COR-L47 (cell line): ENCODE data around the gene VPS52.
"Not testable (repeated sequence)": the region's sequence is repeated elsewhere in the genome, so short reads cannot be mapped to it uniquely, and the experiment has no call there.

ENCODE experiments used
- DNase-seq: peaks from one replicate; lab custom pipeline; 2025; lab: John Stamatoyannopoulos, UW

The VPS52 gene

GRCh38 chr6:33279257-33279695 lies 7.6 kb upstream of the VPS52 start:
- no peak for DNase-seq

GRCh38 chr6:33278810-33279209 lies 7.1 kb upstream of the VPS52 start:
- DNase-seq: no peak

GRCh38 chr6:33278392-33278741 lies 6.7 kb upstream of the VPS52 start:
- no peak for DNase-seq

GRCh38 chr6:33277663-33278391 lies 6.2 kb upstream of the VPS52 start:
- DNase-seq: no peak

- peak; percentile 47 for DNase-seq
Measured at GRCh38 chr6:33276864-33277662, 5.4 kb upstream of the VPS52 start, which contains the start of gene B3GALT4. TSS of gene B3GALT4 (plus strand) at chr6:33277123. CDS start at chr6:33277420, 297 bp downstream.

GRCh38 chr6:33276581-33276863 lies 4.8 kb upstream of the VPS52 start:
- DNase-seq: no peak

GRCh38 chr6:33275795-33276580 lies 4.3 kb upstream of the VPS52 start:
- DNase-seq: not testable (repeated sequence)

- DNase-seq: no peak
Measured at GRCh38 chr6:33273924-33274902, 2.5 kb upstream of the VPS52 start.

- no peak for DNase-seq
Measured at GRCh38 chr6:33273129-33273923, 1.6 kb upstream of the VPS52 start.

GRCh38 chr6:33272275-33273128 lies 826 bp upstream of the VPS52 start:
- DNase-seq: no peak

- no peak for DNase-seq
Measured at GRCh38 chr6:33271117-33271467, 584 bp downstream of the VPS52 start.

GRCh38 chr6:33264015-33264414 lies 7.7 kb downstream of the VPS52 start:
- DNase-seq: no peak

- not testable (repeated sequence) for DNase-seq
Measured at GRCh38 chr6:33262490-33262889, 9.2 kb downstream of the VPS52 start.

- DNase-seq: no peak
Measured at GRCh38 chr6:33259032-33259431, 12.6 kb downstream of the VPS52 start.

- DNase-seq: no peak
Measured at GRCh38 chr6:33254591-33254990, 17.1 kb downstream of the VPS52 start.

- DNase-seq: no peak
Measured at GRCh38 chr6:33252759-33253158, 18.9 kb downstream of the VPS52 start.

GRCh38 chr6:33251395-33252012 lies 20.2 kb downstream of the VPS52 start:
- no peak for DNase-seq

GRCh38 chr6:33250731-33251130 lies 20.9 kb downstream of the VPS52 start:
- no peak for DNase-seq
